ENCODE measurements around the gene PTOV1.

GRCh38 chr19:49863935-49864320 is 13.0 kb downstream of the PTOV1 start:
- TF ChIP-seq CTCF (IDR thresholded peaks at IDR 0.05; ENCODE audit: insufficient read depth, low read length, poor library complexity, severe bottlenecking): no peak
- no peak for TF ChIP-seq EZH2phosphoT487 (conservative IDR thresholded peaks at IDR 0.05; ENCODE audit: low read length)

Measured in SU-DHL-6 (cell line).